DOHH2 (cell line): ENCODE data around the gene BFSP1.

Experiments
- H3F3A ChIP-seq: fragments of 200-600 bp; sonication (generic), shearing (Covaris generic); 2 replicates; pipeline ENCODE4 v1.6.0; 2016; ENCODE audit warnings: antibody characterized with exemption, mild to moderate bottlenecking; ENCODE audit not compliant: control insufficient read depth, insufficient read depth
- H3K27ac ChIP-seq: fragments of 200-600 bp; sonication (generic); 2 replicates; pipeline ENCODE4 v1.5.1; 2014; ENCODE audit warnings: low read depth, mild to moderate bottlenecking, low read length, moderate library complexity
- H3K27me3 ChIP-seq: fragments of 200-600 bp; sonication (generic); 2 replicates; pipeline ENCODE4 v1.6.1; 2014; ENCODE audit warnings: mild to moderate bottlenecking, low read length, mixed read lengths; ENCODE audit not compliant: control insufficient read depth
- H3K36me3 ChIP-seq: fragments of 200-600 bp; sonication (generic); 2 replicates; pipeline ENCODE4 v1.6.1; 2014; ENCODE audit warnings: mild to moderate bottlenecking, low read length, moderate library complexity, mixed read lengths; ENCODE audit not compliant: control insufficient read depth
- H3K4me1 ChIP-seq: fragments of 200-600 bp; sonication (generic); 2 replicates; pipeline ENCODE4 v1.6.1; 2014; ENCODE audit warnings: mild to moderate bottlenecking, low read length, mixed read lengths; ENCODE audit not compliant: control insufficient read depth
- H3K4me2 ChIP-seq: fragments of 200-600 bp; sonication (generic); 2 replicates; pipeline ENCODE4 v1.6.0; 2014; ENCODE audit warnings: mild to moderate bottlenecking, low read length, moderate library complexity
- H3K4me3 ChIP-seq: fragments of 200-600 bp; sonication (generic); 2 replicates; pipeline ENCODE4 v1.5.1; 2014; ENCODE audit warnings: mild to moderate bottlenecking, low read length, mixed read lengths
- H3K79me2 ChIP-seq: fragments of 200-600 bp; sonication (generic); 2 replicates; pipeline ENCODE4 v1.6.1; 2014; ENCODE audit warnings: mild to moderate bottlenecking, low read length, mixed read lengths; ENCODE audit not compliant: control insufficient read depth
- H3K9me2 ChIP-seq: fragments of 200-600 bp; sonication (generic); replicated peaks from 2 replicates; pipeline ENCODE4 v1.6.1; 2014; ENCODE audit warnings: mild to moderate bottlenecking, low read length, mixed read lengths; ENCODE audit not compliant: control insufficient read depth
- H3K9me3 ChIP-seq: fragments of 200-600 bp; sonication (generic); 2 replicates; pipeline ENCODE4 v1.6.1; 2014; ENCODE audit warnings: antibody characterized with exemption, low read length, mixed read lengths; ENCODE audit not compliant: control insufficient read depth, insufficient read depth
- H4K20me1 ChIP-seq: fragments of 200-600 bp; sonication (generic); 2 replicates; pipeline ENCODE4 v1.6.0; 2014; ENCODE audit warnings: low read depth, mild to moderate bottlenecking, antibody characterized with exemption, low read length, moderate library complexity; ENCODE audit not compliant: control insufficient read depth, insufficient read depth
- CTCF ChIP-seq: fragments of 200-600 bp; sonication (generic); IDR thresholded peaks from one replicate; pipeline ENCODE4 v1.5.1; 2014; ENCODE audit warnings: antibody characterized with exemption, mild to moderate bottlenecking, low read depth, low read length; ENCODE audit not compliant: poor library complexity, severe bottlenecking
- EZH2phosphoT487 ChIP-seq: fragments of 200-600 bp; sonication (generic); IDR thresholded peaks from 2 replicates; pipeline ENCODE4 v1.6.1; 2017; ENCODE audit warnings: borderline replicate concordance, mild to moderate bottlenecking, antibody characterized with exemption, low read length, moderate library complexity, mixed read lengths

Gene BFSP1

GRCh38 chr20:17534077-17534476, 2.9 kb upstream of the BFSP1 start:
- no peak overlapping the region for H3K4me2 ChIP-seq
- TF ChIP-seq CTCF (no peak), EZH2phosphoT487 (no peak)
- H3K27me3 ChIP-seq = peaks cover 30% of the 10 kb centered on the region
- 0 out of 2 replicates have a peak, but pooled peaks cover 2% of the 10 kb centered on the region for H4K20me1 ChIP-seq
- no peaks in the 10 kb centered on the region for H3K79me2 ChIP-seq
- H3K27ac ChIP-seq = no peak overlapping the region
- H3F3A ChIP-seq = no peaks in the 10 kb centered on the region
- H3K9me3 ChIP-seq = no peaks in the 10 kb centered on the region
- H3K36me3 ChIP-seq = no peaks in the 10 kb centered on the region
- no peaks in the 10 kb centered on the region for H3K9me2 ChIP-seq
- no peak overlapping the region for H3K4me3 ChIP-seq
- peaks cover 10% of the 10 kb centered on the region for H3K4me1 ChIP-seq

- Histone ChIP-seq H3K4me3 (no peak overlapping the region), H3K9me2 (no peaks in the 10 kb centered on the region), H3K27ac (no peak overlapping the region), H3K36me3 (no peaks in the 10 kb centered on the region), H3K27me3 (peaks cover 26% of the 10 kb centered on the region), H4K20me1 (0 out of 2 replicates have a peak, but pooled peaks cover 2% of the 10 kb centered on the region), H3K9me3 (no peaks in the 10 kb centered on the region), H3K4me1 (peaks cover 10% of the 10 kb centered on the region), H3F3A (no peaks in the 10 kb centered on the region), H3K4me2 (no peak overlapping the region), H3K79me2 (no peaks in the 10 kb centered on the region)
- TF ChIP-seq CTCF = no peak
- TF ChIP-seq EZH2phosphoT487 = no peak
Measured at GRCh38 chr20:17533396-17533795, 2.2 kb upstream of the BFSP1 start.

- H3K4me3 ChIP-seq = peak overlapping the region; percentile 52
- peak overlapping the region; percentile 56 for H3K4me2 ChIP-seq
Measured at GRCh38 chr20:17531665-17532025, 466 bp upstream of the BFSP1 start.

More at GRCh38 chr20:17531665-17532025, 466 bp upstream of the BFSP1 start:
- H3K27me3 ChIP-seq = peaks cover 21% of the 10 kb centered on the region
- no peaks in the 10 kb centered on the region for H3K36me3 ChIP-seq
- no peaks in the 10 kb centered on the region for H3K9me2 ChIP-seq
- H3F3A ChIP-seq = no peaks in the 10 kb centered on the region
- 0 out of 2 replicates have a peak, but pooled peaks cover 2% of the 10 kb centered on the region for H4K20me1 ChIP-seq
- no peak overlapping the region for H3K27ac ChIP-seq
- peaks cover 10% of the 10 kb centered on the region for H3K4me1 ChIP-seq
- TF ChIP-seq CTCF = no peak
- no peak for TF ChIP-seq EZH2phosphoT487
- H3K79me2 ChIP-seq = no peaks in the 10 kb centered on the region
- H3K9me3 ChIP-seq = no peaks in the 10 kb centered on the region
